Measurements from ENCODE around the gene LHFPL6. TPM values are rescaled to one million over a fixed set of nuclear protein-coding genes. Genes with fewer than 3 reads are reported as not detected.

Gene LHFPL6
- total and polyA plus RNA-seq, 9 of the 15 experiments (the other 6 are each of a cell fraction or from before 2014, with no cell fraction given) = 0.18 TPM; not detected in 8

- no peak for FAIRE-seq
- WGBS (ENCODE audit: insufficient coverage, low coverage, missing lambda C conversion rate) = 13% methylated on average over 1 of the region's 3 CpGs
- no peak for DNase-seq (ENCODE audit: extremely low read depth in 1 of 4, low spot score in 3 of 4)
- CTCF ChIA-PET (ENCODE audit: low intra/inter-chr PET ratio) = no interaction called here
- Histone ChIP-seq H3K9me1 (ENCODE audit: control insufficient read depth, insufficient read depth, low read length) (no peaks in the 10 kb centered on the region), H3K36me3 (ENCODE audit: control insufficient read depth, insufficient read depth, low read length) (no peaks in the 10 kb centered on the region), H2AFZ (ENCODE audit: low read depth, low read length) (no peak overlapping the region), H3K4me3 (no peak overlapping the region), H4K20me1 (replicated peaks; ENCODE audit: control insufficient read depth, insufficient read depth, low read length) (no peaks in the 10 kb centered on the region), H3K4me1 (replicated peaks in 1 of 2; ENCODE audit: control insufficient read depth in 2 of 2, insufficient read depth in 2 of 2, low read length in 2 of 2) (no peaks in the 10 kb centered on the region), H3K9ac (ENCODE audit: insufficient read depth in 1 of 2, low read depth in 2 of 2, low read length in 2 of 2) (no peak overlapping the region), H3K27ac (ENCODE audit: extremely low read depth, low read depth, low read length) (no peak overlapping the region), H3K27me3 (ENCODE audit: control insufficient read depth in 2 of 2, insufficient read depth in 2 of 2, low read length in 2 of 2) (no peaks in the 10 kb centered on the region), H3K79me2 (ENCODE audit: control insufficient read depth, insufficient read depth, low read length) (no peaks in the 10 kb centered on the region), H3K4me2 (ENCODE audit: insufficient read depth, low read length) (no peak overlapping the region), H3K9me3 (replicated peaks; ENCODE audit: control insufficient read depth, insufficient read depth, low read depth, low read length) (no peaks in the 10 kb centered on the region)
- intact Hi-C loops (cut with micrococcal nuclease) = no loop called here
- no peak for ATAC-seq
- no TSS peak for BruUV-seq (replicated peaks)
- in situ Hi-C loops (cut with MboI) = no loop called here
- POLR2A ChIA-PET = no interaction called here
- TF ChIP-seq POLR2H (tag; IDR thresholded peaks at IDR 0.05; ENCODE audit: low read depth) (no peak), ARID3A (IDR thresholded peaks at IDR 0.05; ENCODE audit: borderline replicate concordance, low read depth, low read length) (no peak), THRA (IDR thresholded peaks at IDR 0.05) (no peak), HDGF (IDR thresholded peaks at IDR 0.05) (no peak), ZNF263 (CRISPR knock-in tag; IDR thresholded peaks at IDR 0.05; ENCODE audit: borderline replicate concordance) (no peak), NBN (IDR thresholded peaks at IDR 0.05; ENCODE audit: low read depth) (no peak), FOXK2 (conservative IDR thresholded peaks at IDR 0.05 in 1 of 2, IDR thresholded peaks at IDR 0.05 in 1 of 2; ENCODE audit: low read depth in 2 of 2) (no peak), ZBTB17 (CRISPR knock-in tag; IDR thresholded peaks at IDR 0.05) (no peak), ZNF24 (IDR thresholded peaks at IDR 0.05) (no peak), BRD4 (IDR thresholded peaks at IDR 0.05) (no peak), ZNF277 (CRISPR knock-in tag; IDR thresholded peaks at IDR 0.05; ENCODE audit: borderline replicate concordance) (no peak), MTA2 (IDR thresholded peaks at IDR 0.05; ENCODE audit: low read depth) (no peak), ZNF717 (CRISPR knock-in tag; IDR thresholded peaks at IDR 0.05) (no peak), SIRT6 (IDR thresholded peaks at IDR 0.05; ENCODE audit: low read depth, low read length) (no peak)
- TF ChIP-seq, protein P1, sequence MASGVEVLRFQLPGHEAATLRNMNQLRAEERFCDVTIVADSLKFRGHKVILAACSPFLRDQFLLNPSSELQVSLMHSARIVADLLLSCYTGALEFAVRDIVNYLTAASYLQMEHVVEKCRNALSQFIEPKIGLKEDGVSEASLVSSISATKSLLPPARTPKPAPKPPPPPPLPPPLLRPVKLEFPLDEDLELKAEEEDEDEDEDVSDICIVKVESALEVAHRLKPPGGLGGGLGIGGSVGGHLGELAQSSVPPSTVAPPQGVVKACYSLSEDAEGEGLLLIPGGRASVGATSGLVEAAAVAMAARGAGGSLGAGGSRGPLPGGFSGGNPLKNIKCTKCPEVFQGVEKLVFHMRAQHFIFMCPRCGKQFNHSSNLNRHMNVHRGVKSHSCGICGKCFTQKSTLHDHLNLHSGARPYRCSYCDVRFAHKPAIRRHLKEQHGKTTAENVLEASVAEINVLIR (CRISPR knock-in tag; IDR thresholded peaks at IDR 0.05) = no peak
- TF ChIP-seq, protein P2, sequence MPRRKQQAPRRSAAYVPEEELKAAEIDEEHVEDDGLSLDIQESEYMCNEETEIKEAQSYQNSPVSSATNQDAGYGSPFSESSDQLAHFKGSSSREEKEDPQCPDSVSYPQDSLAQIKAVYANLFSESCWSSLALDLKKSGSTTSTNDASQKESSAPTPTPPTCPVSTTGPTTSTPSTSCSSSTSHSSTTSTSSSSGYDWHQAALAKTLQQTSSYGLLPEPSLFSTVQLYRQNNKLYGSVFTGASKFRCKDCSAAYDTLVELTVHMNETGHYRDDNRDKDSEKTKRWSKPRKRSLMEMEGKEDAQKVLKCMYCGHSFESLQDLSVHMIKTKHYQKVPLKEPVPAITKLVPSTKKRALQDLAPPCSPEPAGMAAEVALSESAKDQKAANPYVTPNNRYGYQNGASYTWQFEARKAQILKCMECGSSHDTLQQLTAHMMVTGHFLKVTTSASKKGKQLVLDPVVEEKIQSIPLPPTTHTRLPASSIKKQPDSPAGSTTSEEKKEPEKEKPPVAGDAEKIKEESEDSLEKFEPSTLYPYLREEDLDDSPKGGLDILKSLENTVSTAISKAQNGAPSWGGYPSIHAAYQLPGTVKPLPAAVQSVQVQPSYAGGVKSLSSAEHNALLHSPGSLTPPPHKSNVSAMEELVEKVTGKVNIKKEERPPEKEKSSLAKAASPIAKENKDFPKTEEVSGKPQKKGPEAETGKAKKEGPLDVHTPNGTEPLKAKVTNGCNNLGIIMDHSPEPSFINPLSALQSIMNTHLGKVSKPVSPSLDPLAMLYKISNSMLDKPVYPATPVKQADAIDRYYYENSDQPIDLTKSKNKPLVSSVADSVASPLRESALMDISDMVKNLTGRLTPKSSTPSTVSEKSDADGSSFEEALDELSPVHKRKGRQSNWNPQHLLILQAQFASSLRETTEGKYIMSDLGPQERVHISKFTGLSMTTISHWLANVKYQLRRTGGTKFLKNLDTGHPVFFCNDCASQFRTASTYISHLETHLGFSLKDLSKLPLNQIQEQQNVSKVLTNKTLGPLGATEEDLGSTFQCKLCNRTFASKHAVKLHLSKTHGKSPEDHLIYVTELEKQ (CRISPR knock-in tag; IDR thresholded peaks at IDR 0.05) = no peak
Measured at GRCh38 chr13:39370048-39370447, 232.9 kb downstream of the LHFPL6 start.
